T-helper 9 cell (primary cell): ENCODE data around the gene MTR.

Source experiments
- DNase-seq: peaks from one replicate; pipeline ENCODE4 v3.0.0-alpha.2; 2020

MTR gene

DNA sequence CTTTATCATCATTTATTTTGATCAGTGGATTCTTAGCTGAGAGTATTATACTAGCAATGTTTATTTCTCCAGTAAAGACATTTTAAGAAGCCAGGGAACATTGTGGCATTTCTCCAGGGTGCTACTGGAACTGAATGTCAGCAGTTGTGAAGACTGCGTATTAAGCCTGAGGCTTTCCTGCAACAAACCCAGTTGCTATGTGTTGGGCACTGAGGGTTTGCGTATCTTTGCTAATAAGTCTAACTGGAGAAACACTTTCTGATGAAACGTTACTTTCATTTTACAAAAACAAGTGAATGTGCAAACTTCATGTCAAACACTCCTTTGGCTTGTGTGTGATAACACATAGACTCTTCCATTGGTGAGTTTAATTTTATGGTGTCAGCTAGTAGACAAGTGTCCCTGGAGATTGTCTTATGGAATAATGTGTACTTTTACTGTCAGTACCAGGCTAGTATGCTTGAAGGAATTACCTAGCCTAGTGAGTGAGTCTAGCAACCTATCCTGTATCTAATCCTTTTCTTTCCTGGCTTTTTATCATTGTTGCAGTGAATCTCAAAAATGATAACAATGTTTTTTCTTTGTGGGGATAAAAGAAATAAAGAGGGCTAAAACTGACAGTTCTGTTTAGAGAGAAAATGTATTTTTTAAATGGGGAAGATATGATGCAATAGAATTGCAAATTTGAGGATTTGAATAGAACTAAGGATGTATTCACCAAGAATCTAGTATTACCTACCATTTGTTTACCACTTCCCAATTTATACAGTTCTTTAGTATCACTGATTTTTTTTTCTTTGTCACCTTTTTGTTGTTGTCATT is 70.1 kb downstream of the MTR start:
- DNase-seq: no peak

GRCh38 chr1:236865818-236866155 is 70.7 kb downstream of the MTR start:
- no peak for DNase-seq

GRCh38 chr1:236868625-236869467 is 73.8 kb downstream of the MTR start:
- peak; percentile 15 for DNase-seq

- DNase-seq: no peak
These were observed 74.8 kb downstream of the MTR start for GRCh38 chr1:236869911-236870310.

DNA sequence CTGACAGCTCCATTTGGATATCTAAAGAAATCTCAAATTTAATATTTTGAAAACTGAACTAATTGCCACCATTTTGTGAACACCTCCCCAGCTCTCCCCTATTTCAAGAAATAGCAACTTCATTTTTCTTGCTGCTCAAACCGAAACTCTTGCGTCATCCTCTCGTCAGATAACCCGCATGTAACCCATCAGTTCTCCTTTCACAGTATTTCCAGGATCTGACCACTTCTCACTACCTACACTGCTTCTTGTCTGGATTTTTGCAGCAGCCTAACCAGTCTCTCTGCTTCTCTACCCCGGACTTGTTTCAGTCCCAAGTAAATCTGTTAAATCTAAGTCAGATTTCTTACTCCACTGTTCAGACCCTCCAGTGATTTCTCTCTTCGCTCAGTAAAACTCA is 75.6 kb downstream of the MTR start:
- no peak for DNase-seq

- DNase-seq: no peak
These were observed 77.1 kb downstream of the MTR start for GRCh38 chr1:236872075-236872666.

DNA sequence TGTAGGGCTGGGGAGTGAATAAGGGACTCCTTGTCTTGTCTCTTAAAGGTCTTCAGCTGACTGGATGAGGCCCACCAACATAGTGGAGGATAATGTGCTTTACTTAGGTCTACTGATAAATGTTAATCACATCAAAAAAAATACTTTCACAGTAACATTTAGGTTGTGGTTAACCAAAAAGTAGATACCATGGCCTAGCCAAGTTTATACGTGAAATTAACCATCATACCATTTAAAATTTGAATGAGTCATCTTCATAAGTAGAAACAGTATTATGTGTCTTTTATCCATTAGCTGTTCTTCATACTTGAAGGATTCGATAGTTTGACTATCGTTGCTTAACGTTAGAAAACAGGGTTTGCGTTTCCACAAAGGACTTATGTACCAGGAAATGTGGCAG is 80.9 kb downstream of the MTR start:
- DNase-seq: no peak

DNA sequence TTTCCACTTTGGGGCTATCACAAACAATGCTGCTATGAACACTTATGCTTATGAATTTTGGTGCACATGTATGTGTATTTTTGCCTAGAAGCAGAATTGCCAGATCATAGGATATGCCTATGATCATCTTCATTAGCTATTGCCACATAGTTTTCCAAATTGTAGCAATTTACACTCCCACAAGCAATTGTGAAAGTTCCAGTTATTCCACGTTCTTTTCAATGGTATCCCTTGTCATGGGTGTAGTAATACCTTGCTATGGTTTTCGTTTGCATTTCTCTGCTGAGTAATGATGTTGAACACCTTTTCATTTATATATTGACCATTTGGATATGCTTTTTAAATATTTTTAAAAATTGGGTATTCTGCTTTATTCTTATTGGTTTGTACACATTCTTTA is 82.6 kb downstream of the MTR start:
- no peak for DNase-seq

DNA sequence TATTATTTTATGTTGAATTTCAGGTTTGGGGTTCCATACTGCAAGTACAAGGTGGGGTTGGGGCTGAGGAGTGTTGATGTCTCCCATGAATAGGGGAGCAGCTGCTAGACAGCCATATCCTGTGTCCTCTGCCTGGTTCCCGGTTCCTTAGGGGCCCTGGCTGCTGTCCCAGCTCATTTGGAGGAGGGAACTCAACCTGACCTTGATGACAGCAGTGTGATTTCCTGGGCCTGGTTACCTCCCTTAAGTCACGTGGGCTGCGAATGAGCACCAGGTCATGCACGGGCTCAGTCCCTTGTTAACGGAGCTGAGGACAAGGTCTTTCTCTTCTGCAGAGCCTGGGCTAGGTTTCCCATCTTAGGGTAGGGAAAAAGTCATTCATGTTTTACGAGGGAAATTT is 85.1 kb downstream of the MTR start:
- no peak for DNase-seq

DNA sequence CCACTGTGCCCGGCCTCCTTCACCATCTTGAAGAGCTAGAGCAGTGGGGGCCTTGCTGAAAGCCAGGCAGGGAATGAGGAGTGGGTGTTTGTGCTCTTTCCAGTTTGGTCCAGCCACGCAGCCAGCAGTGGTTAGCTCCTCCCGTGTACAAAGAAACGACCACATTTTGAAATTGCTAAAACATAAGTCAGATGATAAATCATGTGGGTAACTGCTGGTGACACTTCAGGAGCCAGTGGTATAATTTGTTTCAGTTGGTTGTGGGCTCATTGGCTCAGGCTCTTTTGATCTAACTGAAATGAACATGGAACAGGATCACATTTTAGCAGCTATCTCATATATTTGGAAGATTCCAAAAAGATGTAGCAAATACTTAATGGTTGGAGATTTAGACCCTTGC is 87.6 kb downstream of the MTR start:
- no peak for DNase-seq

DNA sequence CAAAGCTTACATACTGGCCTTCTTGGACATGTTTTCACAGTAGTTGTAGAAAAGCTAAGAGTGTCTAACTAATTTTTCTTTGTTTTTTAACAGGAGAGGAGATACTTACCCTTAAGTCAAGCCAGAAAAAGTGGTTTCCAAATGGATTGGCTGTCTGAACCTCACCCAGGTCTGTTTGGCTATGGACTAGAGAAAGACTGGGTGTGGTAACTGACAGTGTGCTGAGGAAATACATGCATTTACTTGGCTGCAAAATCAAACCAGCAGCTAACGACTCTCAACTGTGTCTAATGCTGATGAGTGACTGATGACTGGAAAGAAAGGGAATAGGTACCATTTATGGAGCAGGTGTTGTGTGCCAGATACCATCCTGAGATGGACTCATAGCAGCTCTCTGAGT is 91.1 kb downstream of the MTR start:
- DNase-seq: no peak

DNA sequence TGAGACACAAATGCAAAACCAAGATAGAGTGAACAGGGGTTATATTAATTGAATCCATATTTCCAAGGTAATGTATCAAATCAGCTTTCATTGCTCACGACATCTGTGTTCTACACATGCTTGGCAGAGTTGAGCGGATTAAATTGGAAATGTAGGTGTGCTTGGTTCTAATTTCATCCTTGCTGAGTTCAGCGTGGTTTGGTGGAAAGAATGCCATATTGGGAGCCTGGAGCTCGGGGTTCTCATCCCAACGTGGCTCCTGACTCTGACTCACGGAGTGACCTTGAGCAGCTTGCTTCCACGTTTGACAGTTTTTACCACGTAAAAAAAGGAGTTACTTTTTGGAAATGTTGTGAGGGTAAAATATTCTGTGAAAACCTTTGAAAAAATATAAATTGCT is 92.0 kb downstream of the MTR start:
- DNase-seq: no peak

- DNase-seq: no peak
These were observed 93.0 kb downstream of the MTR start for GRCh38 chr1:236888126-236888525.

DNA sequence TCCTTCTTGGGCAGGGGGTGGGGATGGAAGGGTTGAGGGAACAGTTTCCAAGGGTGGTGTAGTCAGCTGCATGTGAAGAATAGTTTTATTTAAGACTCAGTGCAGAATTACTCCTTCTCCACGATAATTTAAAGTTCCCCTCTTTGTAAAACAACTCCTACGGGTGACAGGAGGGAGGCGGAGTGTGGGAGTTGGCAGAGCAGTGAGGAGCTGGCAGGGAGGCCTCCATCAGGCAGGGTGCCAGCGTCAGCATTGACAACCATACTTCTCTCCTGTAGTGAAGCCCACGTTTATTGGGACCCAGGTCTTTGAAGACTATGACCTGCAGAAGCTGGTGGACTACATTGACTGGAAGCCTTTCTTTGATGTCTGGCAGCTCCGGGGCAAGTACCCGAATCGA is 93.8 kb downstream of the MTR start:
- DNase-seq: no peak

DNA sequence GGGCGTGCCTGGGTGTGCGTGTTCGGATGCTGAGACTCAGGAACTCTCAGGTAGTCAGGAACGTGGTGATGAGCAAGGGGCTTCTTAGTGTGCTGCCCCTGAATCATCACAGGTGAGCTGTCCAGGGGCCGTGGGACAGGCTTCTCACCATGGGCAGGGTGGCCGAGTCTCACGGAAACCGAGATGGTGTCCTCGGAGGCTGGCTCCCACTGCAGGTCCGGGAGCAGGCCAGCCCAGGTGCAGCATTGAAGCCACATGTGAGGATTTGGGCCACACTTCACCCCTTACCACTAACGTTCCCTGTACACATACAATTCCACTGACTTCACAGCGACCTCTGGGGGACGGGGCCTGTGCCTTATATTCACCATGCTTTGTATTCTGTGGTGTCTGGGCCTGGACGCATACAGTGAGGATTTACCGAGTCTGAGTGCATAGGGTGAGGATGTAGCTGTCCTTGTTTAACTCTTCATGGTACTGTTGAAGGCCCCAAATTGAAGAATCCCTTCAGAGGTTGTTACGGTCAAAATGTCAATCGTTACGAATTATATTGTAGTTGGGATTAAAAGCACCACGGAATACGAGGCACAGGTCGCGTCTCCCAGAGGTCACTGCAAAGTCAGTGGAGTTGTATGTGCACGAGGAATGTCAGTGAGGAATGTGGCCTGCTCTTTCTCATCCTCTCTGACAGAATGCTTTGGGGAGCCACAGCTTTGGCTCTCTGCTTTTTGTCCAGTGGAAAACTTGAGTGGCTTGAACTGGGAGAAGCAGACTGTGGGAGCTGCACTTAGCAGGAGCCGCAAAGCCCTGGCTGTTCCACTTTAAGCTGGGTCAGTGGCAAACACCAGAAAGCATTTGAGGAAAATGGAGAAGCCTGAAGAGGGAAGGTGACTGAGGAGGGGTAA is 95.3 kb downstream of the MTR start:
- no peak for DNase-seq

DNA sequence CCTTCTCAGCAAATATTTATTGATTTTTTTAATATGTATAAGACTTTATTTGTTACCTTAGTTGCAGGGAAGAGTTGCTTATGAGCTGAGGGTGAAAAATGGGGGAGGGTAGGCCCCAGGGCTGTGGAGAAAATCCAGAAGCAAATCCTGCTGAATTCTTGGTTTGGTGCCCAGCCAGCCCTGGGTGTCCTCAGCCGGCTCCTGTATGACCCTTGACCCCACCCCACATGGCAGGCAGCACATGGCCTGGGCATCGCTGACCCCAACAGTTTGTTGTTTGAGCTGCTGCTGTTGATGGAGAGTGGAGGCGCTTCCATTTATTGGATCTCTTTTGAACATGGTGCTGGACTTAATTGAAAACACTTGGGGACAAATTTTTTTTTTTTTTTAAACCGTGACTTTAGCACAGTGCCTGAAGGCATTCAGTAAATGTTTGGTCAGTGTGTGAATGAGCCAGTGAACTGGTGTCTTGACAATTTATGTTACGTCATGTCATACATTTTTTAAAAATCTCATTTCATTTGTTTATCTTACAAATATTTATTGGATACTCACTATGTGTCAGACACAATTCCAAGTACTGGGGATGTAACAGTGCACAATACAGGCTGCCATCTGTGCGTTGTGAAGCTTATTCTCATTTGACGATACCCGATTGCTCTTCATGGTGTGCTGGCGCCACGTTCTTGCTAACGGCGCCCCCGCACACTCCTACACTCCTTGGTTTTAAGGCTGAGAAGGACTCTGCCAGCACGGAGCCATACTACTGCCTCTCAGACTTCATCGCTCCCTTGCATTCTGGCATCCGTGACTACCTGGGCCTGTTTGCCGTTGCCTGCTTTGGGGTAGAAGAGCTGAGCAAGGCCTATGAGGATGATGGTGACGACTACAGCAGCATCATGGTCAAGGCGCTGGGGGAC is 98.8 kb downstream of the MTR start:
- no peak for DNase-seq

DNA sequence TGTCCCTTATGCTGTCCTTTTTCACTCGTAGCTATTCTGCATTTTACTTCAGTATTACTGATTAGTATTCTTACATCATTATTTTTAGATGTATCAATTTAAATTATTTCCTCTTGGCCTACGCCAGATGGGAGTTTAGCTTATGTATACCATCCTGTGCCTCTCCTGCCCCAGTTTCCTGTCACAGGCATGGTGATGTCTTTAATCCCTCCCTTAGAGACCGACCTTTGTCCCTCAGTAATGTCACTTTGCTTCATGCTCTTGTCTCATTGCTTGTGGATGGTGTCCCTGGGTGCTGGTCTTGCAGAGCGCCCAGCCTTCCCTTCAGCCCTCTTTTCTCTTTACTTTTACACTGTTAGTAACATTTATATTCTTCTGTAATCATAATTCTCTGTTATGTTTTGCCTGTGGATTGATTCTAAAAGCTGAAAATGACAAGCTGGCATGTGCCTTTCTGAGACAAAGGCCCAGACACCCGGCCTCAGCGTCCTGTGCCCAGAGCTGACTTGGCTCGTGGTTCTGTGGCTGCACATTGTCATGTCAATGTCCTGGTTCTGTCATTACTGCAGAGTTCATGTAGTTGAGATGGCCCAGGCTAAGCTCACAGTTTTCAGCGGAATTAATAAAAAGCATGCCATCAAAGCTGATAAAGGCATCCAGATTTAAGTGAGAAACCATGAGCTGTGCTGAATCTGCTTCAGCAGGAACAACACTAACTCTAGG is 100.7 kb downstream of the MTR start:
- DNase-seq: no peak

DNA sequence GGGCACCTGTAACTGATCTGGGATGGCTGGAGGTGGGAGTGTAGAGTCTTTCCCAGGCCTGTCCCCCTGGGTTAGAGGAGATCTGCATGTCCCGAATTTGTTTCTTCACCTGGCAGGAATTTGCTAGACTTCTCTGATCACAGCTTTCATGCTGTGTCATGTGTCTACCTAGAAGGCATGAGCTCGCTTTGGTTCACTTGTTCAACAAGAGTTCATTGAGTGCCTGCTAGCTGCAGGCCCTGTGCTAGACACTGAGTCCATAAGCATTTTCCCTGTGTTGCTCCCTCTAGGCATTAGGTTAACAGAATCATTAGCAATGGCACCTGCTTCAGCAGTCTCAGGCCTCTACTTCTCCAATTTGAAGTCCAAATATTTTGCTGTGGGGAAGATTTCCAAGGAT is 101.6 kb downstream of the MTR start:
- no peak for DNase-seq

GRCh38 chr1:236904892-236905741 is 110.0 kb downstream of the MTR start:
- DNase-seq: no peak

DNA sequence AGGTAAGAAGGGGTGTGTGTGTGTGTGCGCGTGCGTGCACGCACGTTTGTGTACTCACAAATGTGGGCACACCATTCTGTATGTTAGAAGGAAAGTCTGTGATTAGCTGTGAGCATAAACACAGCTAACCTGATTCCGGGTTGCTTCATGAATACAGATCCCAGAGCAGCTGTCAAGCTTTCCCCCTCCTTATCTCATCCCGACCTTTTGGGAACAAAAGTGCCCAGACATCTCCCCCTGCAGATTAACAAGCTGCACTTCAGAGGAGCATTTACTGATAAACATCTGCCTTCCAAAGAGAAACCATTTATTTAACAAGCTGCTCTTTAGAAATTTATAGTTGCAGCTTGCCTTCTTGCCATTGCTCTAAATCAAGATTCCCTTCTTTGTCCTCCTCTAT is 112.1 kb downstream of the MTR start:
- no peak for DNase-seq
